ENCODE results near the gene RIBC1.
"Not testable (repeated sequence)": the region's sequence is repeated elsewhere in the genome, so short reads cannot be mapped to it uniquely, and the experiment has no call there.

Gene RIBC1

DNA sequence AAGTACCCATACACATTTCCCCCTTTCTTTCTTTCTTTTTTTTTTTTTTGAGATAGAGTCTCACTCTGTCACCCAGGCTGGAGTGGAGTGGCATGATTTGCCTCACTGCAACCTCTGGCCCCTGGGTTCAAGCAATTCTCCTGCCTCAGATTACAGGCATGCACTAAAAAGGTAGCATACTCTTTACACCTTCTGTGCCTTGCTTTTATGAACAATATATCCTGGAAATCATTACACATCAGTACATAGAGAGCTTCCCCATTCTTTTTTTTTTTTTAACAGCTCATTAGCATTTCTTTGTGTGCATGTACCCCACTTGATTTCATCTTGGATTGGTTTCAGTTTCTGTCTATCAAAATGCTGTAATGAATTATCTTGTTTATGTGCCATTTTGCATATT, 30.1 kb downstream of the RIBC1 start:
- no peak for DNase-seq (ENCODE audit: low read depth, low spot score)
- TF ChIP-seq CTCF (IDR thresholded peaks at IDR 0.05; ENCODE audit: low read depth, low read length), result no peak
- no peak overlapping the region for H3K4me3 ChIP-seq (ENCODE audit: low read depth, low read length)
- in situ Hi-C loops (cut with HindIII; ENCODE audit: low sequenced_read_pairs), result no loop called here

DNA sequence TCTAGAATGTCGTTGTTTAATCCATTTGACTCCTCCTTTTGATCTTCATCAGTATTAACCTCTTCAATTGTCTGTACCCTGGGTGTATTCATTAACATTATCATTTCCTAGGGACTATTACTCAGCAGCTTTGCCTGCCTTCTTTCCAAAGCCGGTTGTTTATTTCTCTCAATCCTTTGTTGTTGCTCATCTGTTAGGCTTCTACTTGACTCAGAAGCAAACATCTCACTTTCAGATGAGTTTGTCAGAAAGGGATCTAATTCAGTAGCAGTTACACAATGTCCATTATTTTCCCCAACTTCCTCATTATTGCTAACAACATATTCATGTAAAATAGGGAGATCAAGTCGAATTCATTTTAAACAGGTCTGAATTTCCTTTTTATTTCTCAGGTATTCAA, 33.6 kb downstream of the RIBC1 start:
- DNase-seq (ENCODE audit: low read depth, low spot score), result no peak
- no peak overlapping the region for H3K4me3 ChIP-seq (ENCODE audit: low read depth, low read length)
- in situ Hi-C loops (cut with HindIII; ENCODE audit: low sequenced_read_pairs), result no loop called here
- TF ChIP-seq CTCF (IDR thresholded peaks at IDR 0.05; ENCODE audit: low read depth, low read length), result no peak

DNA sequence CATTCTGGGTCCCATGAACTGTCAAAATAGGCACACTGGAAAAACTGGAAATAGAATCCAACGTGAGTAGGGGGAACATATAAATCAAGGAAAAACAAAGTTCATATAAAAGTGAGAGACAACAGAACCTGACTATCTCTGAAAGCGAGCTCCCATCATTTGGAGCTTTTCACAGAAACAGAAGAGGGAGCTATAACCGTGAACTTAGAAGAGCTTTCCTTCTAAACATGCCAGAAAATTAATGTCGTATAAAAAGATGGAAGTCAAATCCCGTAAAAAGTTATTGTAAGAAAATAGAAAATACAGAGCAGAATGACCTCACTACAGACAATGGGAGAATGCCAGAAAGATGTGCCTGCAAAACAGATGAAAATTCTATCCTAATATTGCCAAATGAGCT, 35.4 kb downstream of the RIBC1 start:
- TF ChIP-seq CTCF (IDR thresholded peaks at IDR 0.05; ENCODE audit: low read depth, low read length), result no peak
- DNase-seq (ENCODE audit: low read depth, low spot score), result no peak
- in situ Hi-C loops (cut with HindIII; ENCODE audit: low sequenced_read_pairs), result no loop called here
- no peak overlapping the region for H3K4me3 ChIP-seq (ENCODE audit: low read depth, low read length)

DNA sequence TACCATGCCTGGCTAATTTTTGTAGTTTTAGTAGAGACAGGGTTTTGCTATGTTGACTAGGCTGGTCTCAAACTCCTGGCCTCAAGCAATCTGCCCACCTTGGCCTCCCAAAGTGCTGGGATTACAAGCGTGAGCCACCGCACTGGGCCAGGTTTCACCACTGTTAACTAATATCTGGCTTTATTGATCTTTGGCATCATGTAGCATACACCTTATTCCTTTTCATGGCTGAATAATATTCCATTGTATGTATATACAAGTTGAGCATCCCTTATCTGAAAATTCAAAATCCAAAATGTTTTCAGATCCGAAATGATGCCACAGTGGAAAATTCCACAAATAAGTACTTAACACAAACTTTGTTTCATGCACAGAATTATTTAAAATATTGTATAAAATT, 46.0 kb downstream of the RIBC1 start:
- DNase-seq (ENCODE audit: low read depth, low spot score); in situ Hi-C loops (cut with HindIII; ENCODE audit: low sequenced_read_pairs); H3K4me3 ChIP-seq (ENCODE audit: low read depth, low read length): not testable (repeated sequence)

- DNase-seq (ENCODE audit: low read depth, low spot score), result no peak
- TF ChIP-seq CTCF (IDR thresholded peaks at IDR 0.05; ENCODE audit: low read depth, low read length), result no peak
- no peak overlapping the region for H3K4me3 ChIP-seq (ENCODE audit: low read depth, low read length)
- in situ Hi-C loops (cut with HindIII; ENCODE audit: low sequenced_read_pairs), result no loop called here
Observed at GRCh38 chrX:53471346-53471745, 48.7 kb downstream of the RIBC1 start.

DNA sequence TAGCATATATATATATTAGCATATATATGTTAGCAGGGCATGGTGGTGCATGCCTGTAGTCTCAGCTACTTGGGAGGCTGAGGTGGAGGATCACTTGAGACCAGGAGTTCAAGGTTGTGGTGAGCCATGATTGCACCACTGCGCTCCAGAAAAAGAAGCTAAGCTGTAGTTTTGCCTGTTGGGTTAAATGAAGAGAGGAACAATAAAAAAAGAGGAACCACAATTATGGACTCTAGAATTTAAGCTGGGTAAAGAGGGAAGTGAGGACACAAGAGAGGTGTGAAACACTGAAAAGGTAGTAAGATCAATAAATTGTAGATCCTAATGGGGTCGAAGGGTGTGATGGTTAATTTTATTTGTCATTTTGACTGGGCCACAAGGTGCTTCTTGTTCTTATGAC, 52.0 kb downstream of the RIBC1 start:
- H3K4me3 ChIP-seq (ENCODE audit: low read depth, low read length), result no peak overlapping the region
- in situ Hi-C loops (cut with HindIII; ENCODE audit: low sequenced_read_pairs), result no loop called here
- DNase-seq (ENCODE audit: low read depth, low spot score), result no peak
- TF ChIP-seq CTCF (IDR thresholded peaks at IDR 0.05; ENCODE audit: low read depth, low read length), result no peak

DNA sequence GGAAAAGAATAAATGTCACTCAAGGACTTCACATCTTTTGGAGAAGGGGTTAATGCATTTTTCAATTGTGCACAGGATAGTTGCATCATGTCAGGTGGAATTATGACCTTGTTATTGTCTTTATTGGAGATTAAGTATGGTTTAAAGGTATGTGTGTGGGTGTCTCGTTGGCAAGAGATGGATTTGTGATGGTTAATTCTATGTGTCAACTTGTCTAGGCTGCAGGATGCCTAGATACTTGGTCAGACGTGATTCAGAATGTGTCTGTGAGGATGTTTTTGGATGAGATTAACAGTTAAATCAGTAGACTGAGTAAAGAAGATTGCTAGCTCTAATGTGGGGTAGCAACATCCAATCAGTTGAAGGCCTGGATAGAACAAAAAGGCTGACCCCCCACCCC, 53.7 kb downstream of the RIBC1 start:
- TF ChIP-seq CTCF (IDR thresholded peaks at IDR 0.05; ENCODE audit: low read depth, low read length), result no peak
- H3K4me3 ChIP-seq (ENCODE audit: low read depth, low read length), result no peak overlapping the region
- in situ Hi-C loops (cut with HindIII; ENCODE audit: low sequenced_read_pairs), result no loop called here
- DNase-seq (ENCODE audit: low read depth, low spot score), result peak; percentile 15

Measured in astrocyte of the spinal cord (primary cell).